Fibroblast of mammary gland (primary cell): Measurements from ENCODE around the gene SAP30.

Source experiments
- DNase-seq: peaks from one replicate; pipeline ENCODE4 v3.0.0-alpha.2; 2010; ENCODE audit warnings: low read depth
- H3K4me3 ChIP-seq: 2 replicates; pipeline ENCODE4 v1.5.1; 2011; ENCODE audit warnings: low read depth, mild to moderate bottlenecking, low read length, moderate library complexity; ENCODE audit not compliant: control insufficient read depth
- TF ChIP-seq, protein P1 (sequence below): conservative IDR thresholded peaks from 2 replicates; pipeline ENCODE4 v1.5.1; 2011; ENCODE audit warnings: low read depth, low read length, inconsistent platforms; ENCODE audit not compliant: control insufficient read depth, insufficient read depth

Gene SAP30

GRCh38 chr4:173333658-173334084, 37.1 kb upstream of the SAP30 start:
- TF ChIP-seq, protein P1, sequence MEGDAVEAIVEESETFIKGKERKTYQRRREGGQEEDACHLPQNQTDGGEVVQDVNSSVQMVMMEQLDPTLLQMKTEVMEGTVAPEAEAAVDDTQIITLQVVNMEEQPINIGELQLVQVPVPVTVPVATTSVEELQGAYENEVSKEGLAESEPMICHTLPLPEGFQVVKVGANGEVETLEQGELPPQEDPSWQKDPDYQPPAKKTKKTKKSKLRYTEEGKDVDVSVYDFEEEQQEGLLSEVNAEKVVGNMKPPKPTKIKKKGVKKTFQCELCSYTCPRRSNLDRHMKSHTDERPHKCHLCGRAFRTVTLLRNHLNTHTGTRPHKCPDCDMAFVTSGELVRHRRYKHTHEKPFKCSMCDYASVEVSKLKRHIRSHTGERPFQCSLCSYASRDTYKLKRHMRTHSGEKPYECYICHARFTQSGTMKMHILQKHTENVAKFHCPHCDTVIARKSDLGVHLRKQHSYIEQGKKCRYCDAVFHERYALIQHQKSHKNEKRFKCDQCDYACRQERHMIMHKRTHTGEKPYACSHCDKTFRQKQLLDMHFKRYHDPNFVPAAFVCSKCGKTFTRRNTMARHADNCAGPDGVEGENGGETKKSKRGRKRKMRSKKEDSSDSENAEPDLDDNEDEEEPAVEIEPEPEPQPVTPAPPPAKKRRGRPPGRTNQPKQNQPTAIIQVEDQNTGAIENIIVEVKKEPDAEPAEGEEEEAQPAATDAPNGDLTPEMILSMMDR = no peak
- DNase-seq = peak; percentile 17
- H3K4me3 ChIP-seq = peak overlapping the region; percentile 99

DNA sequence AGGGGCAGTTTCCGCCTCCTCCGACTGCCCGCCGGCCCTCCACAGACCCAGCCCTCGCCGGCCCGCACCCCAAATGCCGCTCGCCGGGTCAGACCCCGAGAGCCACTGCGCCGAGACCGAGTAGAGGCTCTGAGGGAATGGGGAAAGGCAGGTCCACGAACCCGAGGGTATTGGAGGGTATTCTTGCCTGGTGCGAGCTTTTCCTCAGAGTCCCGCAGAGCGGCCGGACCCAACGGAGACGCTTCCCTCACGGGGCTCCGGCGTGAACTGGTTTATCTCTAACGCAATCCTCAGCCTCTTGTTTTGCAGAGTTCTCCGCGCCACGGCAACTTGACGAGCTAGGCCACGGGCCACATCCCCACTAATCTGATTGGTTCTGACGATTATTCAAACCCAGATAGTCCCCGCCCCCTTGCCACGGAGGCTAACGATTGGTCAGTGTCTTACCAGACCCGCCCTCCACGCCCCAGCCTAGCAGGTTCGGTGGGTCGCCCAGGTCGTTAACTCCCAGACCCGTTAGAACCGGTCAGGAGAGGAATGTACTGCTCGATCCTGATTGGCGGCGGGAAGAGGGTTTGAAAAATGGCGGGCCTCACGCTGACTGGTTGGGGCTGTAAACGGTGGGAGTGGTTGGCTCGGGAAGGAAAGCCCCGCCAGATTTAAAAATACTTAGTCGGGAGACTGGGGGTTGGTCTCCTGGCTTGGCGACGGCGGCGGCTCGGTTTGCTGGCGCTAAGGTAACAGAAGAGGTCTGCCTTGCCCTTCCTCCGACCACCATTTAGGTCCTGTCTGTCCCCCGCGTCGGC, 36.5 kb upstream of the SAP30 start, which contains the start of gene HMGB2:
TSS of gene HMGB2 (minus strand) at position 274 of the 806 bp plus-strand sequence. CDS start 709 bp downstream, outside the sequence.
- peak; percentile 100 for DNase-seq
- H3K4me3 ChIP-seq = peak within 1 kb of the TSS; percentile 99
- TF ChIP-seq, protein P1 = no peak

- peak; percentile 84 for DNase-seq
- H3K4me3 ChIP-seq = peak overlapping the region; percentile 81
- TF ChIP-seq, protein P1 = no peak
These were observed 35.6 kb upstream of the SAP30 start for GRCh38 chr4:173334891-173335752.

DNA sequence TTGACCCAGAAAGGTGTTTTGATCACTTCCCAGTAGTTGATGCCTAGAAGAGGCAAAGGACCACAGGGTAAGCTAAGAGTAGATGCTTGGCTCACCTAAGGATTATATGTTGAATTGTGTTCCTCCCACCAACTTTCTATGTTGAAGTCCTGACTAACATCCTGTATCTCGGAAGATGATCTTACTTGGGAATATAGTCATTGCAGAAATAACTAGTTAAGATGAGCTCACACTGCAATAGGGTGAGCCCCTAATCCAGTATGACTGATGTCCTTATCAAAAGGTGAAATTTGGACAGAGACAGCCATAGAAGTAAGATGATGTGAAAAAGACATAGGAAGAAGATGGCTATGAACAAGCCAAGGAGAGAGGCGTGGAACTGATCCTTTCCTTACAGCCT, 33.3 kb upstream of the SAP30 start:
- no peak for DNase-seq
- no peak overlapping the region for H3K4me3 ChIP-seq
- TF ChIP-seq, protein P1 = no peak

DNA sequence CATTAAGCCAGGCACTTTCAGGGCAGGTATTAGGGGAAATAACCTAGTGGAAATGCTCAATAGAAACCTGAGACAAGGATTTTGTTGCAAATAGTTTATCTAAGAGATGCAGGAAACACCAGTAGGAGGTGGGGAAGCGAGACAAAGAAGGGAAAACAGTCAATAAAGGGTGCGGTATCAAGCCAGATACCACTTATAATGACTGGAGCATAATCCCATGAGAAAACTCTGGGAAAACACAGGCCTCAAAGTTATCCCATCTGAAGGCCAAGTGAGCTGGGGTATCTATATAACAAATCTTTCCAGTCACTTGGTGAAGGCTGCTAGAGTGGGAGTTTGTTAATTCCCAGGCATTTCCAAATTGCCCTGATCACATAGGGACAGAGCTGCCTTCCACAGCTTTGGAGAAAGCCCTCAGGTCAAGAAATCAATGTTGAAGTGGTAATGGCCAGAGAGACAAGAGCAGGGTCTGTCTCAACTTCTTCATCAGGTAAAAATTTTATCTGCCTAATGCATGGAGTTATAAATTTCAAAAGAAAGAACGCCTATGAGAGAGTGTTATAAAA, 26.8 kb upstream of the SAP30 start:
- DNase-seq = no peak
- H3K4me3 ChIP-seq = no peak overlapping the region
- TF ChIP-seq, protein P1 = no peak

GRCh38 chr4:173345648-173346047, 25.1 kb upstream of the SAP30 start:
- no peak for DNase-seq
- TF ChIP-seq, protein P1 = no peak
- no peak overlapping the region for H3K4me3 ChIP-seq
